Esophagus squamous epithelium (tissue), 5 donors: ENCODE measurements around the gene MTA3. TPM values are rescaled to one million over a fixed set of nuclear protein-coding genes. Genes with fewer than 3 reads are reported as not detected.

ENCODE experiments used
- DNase-seq: peaks from one replicate; lab custom pipeline; 2025; lab: John Stamatoyannopoulos, UW
- H3K27ac ChIP-seq, 4 donors: fragments of 200-600 bp; sonication (generic); one replicate each; pipeline ENCODE4 v1.5.1; 2016 to 2019; ENCODE audit warnings: mild to moderate bottlenecking in 1 of 4
- H3K27me3 ChIP-seq, 4 donors: fragments of 200-600 bp; sonication (generic); 1 replicate in 3 of 4; 2 replicates in 1 of 4; pipeline versions ENCODE4 v1.5.1 to v1.6.0; 2017 to 2021; ENCODE audit warnings: antibody characterized with exemption in 1 of 4
- H3K36me3 ChIP-seq, 3 donors: fragments of 200-600 bp; sonication (generic); one replicate each; pipeline ENCODE4 v1.5.1; 2016 to 2019
- H3K4me1 ChIP-seq, 3 donors: fragments of 200-600 bp; sonication (generic); one replicate each; pipeline ENCODE4 v1.5.1; 2017 to 2019
- H3K4me3 ChIP-seq, 4 donors: fragments of 200-600 bp; sonication (generic); 1 replicate in 3 of 4; 2 replicates in 1 of 4; pipeline ENCODE4 v1.5.1; 2016 to 2019; ENCODE audit warnings: mild to moderate bottlenecking in 2 of 4, moderate library complexity in 1 of 4
- H3K9me3 ChIP-seq, 3 donors: fragments of 200-600 bp; sonication (generic); one replicate each; pipeline ENCODE4 v1.5.1; 2016 to 2019
- CTCF ChIP-seq, 6 experiments: fragments of 450-650 bp in 4 of 6; fragments of 200-600 bp in 2 of 6; sonication (generic) in 2 of 6; IDR thresholded peaks; one replicate each; pipeline ENCODE4 v1.5.1; 2016 to 2019; ENCODE audit warnings: antibody characterized with exemption in 6 of 6, mild to moderate bottlenecking in 4 of 6, moderate library complexity in 4 of 6
- POLR2A ChIP-seq, 4 donors: fragments of 450-650 bp; IDR thresholded peaks; one replicate each; pipeline ENCODE4 v1.6.1; 2017; ENCODE audit warnings: antibody characterized with exemption in 4 of 4, mild to moderate bottlenecking in 4 of 4, moderate library complexity in 3 of 4
- WGBS, 2 donors: methylation state at CpG; one replicate each; pipeline ENCODE4 v1.1.5; 2018; 5-methylcytosine and 5-hydroxymethylcytosine counted together
- intact Hi-C: fragments of 100-400 bp; cut with DNase I; formaldehyde crosslinking; loops from one replicate; pipeline ENCODE4 v1.15.0; 2022
- total RNA-seq, 4 donors: library from RNA; depleted of rRNA; stranded (reverse); fragments of >200 nt; gene quantifications; one replicate each; pipeline ENCODE4 v1.1.0, GENCODE V29; 2016
- donor health status: DM: yes; HTN: yes; CAD: no.

MTA3 gene
- total RNA-seq, 4 donors from 2014 or later: 26.5 to 37.2 (median 34.4) TPM

- no peak for DNase-seq
- intact Hi-C loops: loop anchor here (5.0 kb wide), 1 partner anchor 147 kb away; no protein-coding TSS in a partner anchor
- H3K36me3 ChIP-seq: peaks cover 0 to 58% (median 0%) of the 10 kb centered on the region in 3 donors
These were observed 91.2 kb downstream of the MTA3 start for GRCh38 chr2:42659609-42660008.

GRCh38 chr2:42663106-42663780, 94.8 kb downstream of the MTA3 start:
- H3K4me3 ChIP-seq: no peak overlapping the region

More at GRCh38 chr2:42659609-42660008, 91.2 kb downstream of the MTA3 start:
- no peaks in the 10 kb centered on the region for H3K27me3 ChIP-seq
- H3K9me3 ChIP-seq: no peaks in the 10 kb centered on the region
- H3K27ac ChIP-seq: no peak overlapping the region
- H3K4me1 ChIP-seq: peaks cover 0 to under 1% (median 0%) of the 10 kb centered on the region in 3 donors
- WGBS, 2 donors: 54 to 66% methylated on average over 4 of the region's 4 CpGs
- TF ChIP-seq POLR2A (IDR thresholded peaks at IDR 0.05): no peak
- TF ChIP-seq CTCF (IDR thresholded peaks at IDR 0.05): no peak
- no peak overlapping the region for H3K4me3 ChIP-seq

GRCh38 chr2:42663828-42664227, 95.4 kb downstream of the MTA3 start:
- TF ChIP-seq CTCF (IDR thresholded peaks at IDR 0.05): no peak
- no peak for TF ChIP-seq POLR2A (IDR thresholded peaks at IDR 0.05)
- Histone ChIP-seq H3K9me3 (no peaks in the 10 kb centered on the region), H3K27me3 (no peaks in the 10 kb centered on the region), H3K4me1 (no peaks in the 10 kb centered on the region), H3K4me3 (no peak overlapping the region), H3K27ac (no peak overlapping the region), H3K36me3 (peaks cover 0 to 37% (median 0%) of the 10 kb centered on the region in 3 donors)
- WGBS, 2 donors: 72 to 87% methylated on average over 3 of the region's 3 CpGs
- intact Hi-C loops: loop anchor here (5.0 kb wide), 1 partner anchor 152 kb away; no protein-coding TSS in a partner anchor
- DNase-seq: no peak

More at GRCh38 chr2:42663106-42663780, 94.8 kb downstream of the MTA3 start:
- Histone ChIP-seq H3K36me3 (peaks cover 0 to 40% (median 0%) of the 10 kb centered on the region in 3 donors), H3K9me3 (no peaks in the 10 kb centered on the region), H3K27me3 (no peaks in the 10 kb centered on the region), H3K4me1 (no peaks in the 10 kb centered on the region), H3K27ac (no peak overlapping the region)
- peak; percentile 11 for DNase-seq
- WGBS, 2 donors: 18 to 35% methylated on average over 3 of the region's 3 CpGs
- intact Hi-C loops: loop anchor here (5.0 kb wide), 1 partner anchor 151 kb away; no protein-coding TSS in a partner anchor
- no peak for TF ChIP-seq POLR2A (IDR thresholded peaks at IDR 0.05)
- TF ChIP-seq CTCF (IDR thresholded peaks at IDR 0.05): peak; percentile 90 to 95 (median 93)

- WGBS, 2 donors: 94 to 100% methylated on average over 1 of the region's 1 CpG
- DNase-seq: no peak
- H3K27me3 ChIP-seq: no peaks in the 10 kb centered on the region
- TF ChIP-seq CTCF (IDR thresholded peaks at IDR 0.05) (no peak), POLR2A (IDR thresholded peaks at IDR 0.05) (no peak)
- H3K36me3 ChIP-seq: peaks cover 0 to 8% (median 0%) of the 10 kb centered on the region in 3 donors
- no peak overlapping the region for H3K27ac ChIP-seq
- intact Hi-C loops: no loop called here
- H3K9me3 ChIP-seq: no peaks in the 10 kb centered on the region
- no peak overlapping the region for H3K4me3 ChIP-seq
- H3K4me1 ChIP-seq: peaks cover 0 to 8% (median 0%) of the 10 kb centered on the region in 3 donors
These were observed 105.7 kb downstream of the MTA3 start for GRCh38 chr2:42673989-42674579.

GRCh38 chr2:42675815-42676214, 107.4 kb downstream of the MTA3 start:
- H3K27ac ChIP-seq: no peak overlapping the region
- 93 to 97% methylated on average over 2 of the region's 2 CpGs for WGBS, 2 donors
- intact Hi-C loops: no loop called here
- H3K27me3 ChIP-seq: no peaks in the 10 kb centered on the region
- TF ChIP-seq POLR2A (IDR thresholded peaks at IDR 0.05) (no peak), CTCF (IDR thresholded peaks at IDR 0.05) (no peak)
- H3K4me1 ChIP-seq: no peaks in the 10 kb centered on the region
- DNase-seq: no peak
- no peak overlapping the region for H3K4me3 ChIP-seq
- H3K9me3 ChIP-seq: no peaks in the 10 kb centered on the region
- H3K36me3 ChIP-seq: peaks cover 0 to 13% (median 0%) of the 10 kb centered on the region in 3 donors
